ENCODE data around the gene MT1HL1. TPM values are rescaled to one million over a fixed set of nuclear protein-coding genes. Genes with fewer than 3 reads are reported as not detected.

MT1HL1 gene
- total RNA-seq, 4 donors from 2014 or later: not detected

DNA sequence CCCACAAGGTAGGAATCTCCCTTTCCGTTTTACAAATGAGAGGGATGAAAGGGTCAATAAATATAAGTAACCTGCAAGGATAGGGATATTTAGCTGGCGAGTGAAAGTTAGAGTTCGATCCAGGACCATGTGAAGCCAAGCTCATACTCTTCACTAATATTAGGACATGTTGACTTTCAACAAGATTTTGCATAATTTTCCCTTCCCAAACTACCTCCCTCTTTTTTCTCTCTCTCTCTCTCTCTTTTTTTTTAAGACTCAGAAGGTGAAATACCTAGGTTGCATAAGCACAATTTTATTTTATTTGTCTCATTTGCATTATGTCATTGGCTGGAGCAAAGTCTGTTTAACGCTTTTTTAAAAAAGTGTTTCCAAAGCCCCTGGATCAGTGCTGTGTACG lies 8.1 kb upstream of the MT1HL1 start:
- no peak overlapping the region for H3K27ac ChIP-seq
- 85% methylated on average over 5 of the region's 5 CpGs for WGBS
- no peak overlapping the region for H3K4me3 ChIP-seq
- DNase-seq (ENCODE audit: low spot score in 2 of 2): no peak
- H3K36me3 ChIP-seq: no peaks in the 10 kb centered on the region
- no peaks in the 10 kb centered on the region for H3K27me3 ChIP-seq
- no peaks in the 10 kb centered on the region for H3K9me3 ChIP-seq
- TF ChIP-seq POLR2A (IDR thresholded peaks at IDR 0.05): no peak
- no peak for TF ChIP-seq POLR2AphosphoS5 (IDR thresholded peaks at IDR 0.05)
- TF ChIP-seq EP300 (IDR thresholded peaks at IDR 0.05): no peak
- TF ChIP-seq, protein P1, sequence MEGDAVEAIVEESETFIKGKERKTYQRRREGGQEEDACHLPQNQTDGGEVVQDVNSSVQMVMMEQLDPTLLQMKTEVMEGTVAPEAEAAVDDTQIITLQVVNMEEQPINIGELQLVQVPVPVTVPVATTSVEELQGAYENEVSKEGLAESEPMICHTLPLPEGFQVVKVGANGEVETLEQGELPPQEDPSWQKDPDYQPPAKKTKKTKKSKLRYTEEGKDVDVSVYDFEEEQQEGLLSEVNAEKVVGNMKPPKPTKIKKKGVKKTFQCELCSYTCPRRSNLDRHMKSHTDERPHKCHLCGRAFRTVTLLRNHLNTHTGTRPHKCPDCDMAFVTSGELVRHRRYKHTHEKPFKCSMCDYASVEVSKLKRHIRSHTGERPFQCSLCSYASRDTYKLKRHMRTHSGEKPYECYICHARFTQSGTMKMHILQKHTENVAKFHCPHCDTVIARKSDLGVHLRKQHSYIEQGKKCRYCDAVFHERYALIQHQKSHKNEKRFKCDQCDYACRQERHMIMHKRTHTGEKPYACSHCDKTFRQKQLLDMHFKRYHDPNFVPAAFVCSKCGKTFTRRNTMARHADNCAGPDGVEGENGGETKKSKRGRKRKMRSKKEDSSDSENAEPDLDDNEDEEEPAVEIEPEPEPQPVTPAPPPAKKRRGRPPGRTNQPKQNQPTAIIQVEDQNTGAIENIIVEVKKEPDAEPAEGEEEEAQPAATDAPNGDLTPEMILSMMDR (IDR thresholded peaks at IDR 0.05): no peak
- H3K4me1 ChIP-seq: no peaks in the 10 kb centered on the region

GRCh38 chr1:237011432-237011831 lies 7.2 kb upstream of the MT1HL1 start:
- H3K4me1 ChIP-seq: no peaks in the 10 kb centered on the region
- DNase-seq (ENCODE audit: low spot score in 2 of 2): no peak
- H3K27ac ChIP-seq: no peak overlapping the region
- no peak overlapping the region for H3K4me3 ChIP-seq
- no peaks in the 10 kb centered on the region for H3K9me3 ChIP-seq
- no peaks in the 10 kb centered on the region for H3K36me3 ChIP-seq
- H3K27me3 ChIP-seq: no peaks in the 10 kb centered on the region
- TF ChIP-seq, protein P1 (IDR thresholded peaks at IDR 0.05): no peak
- no peak for TF ChIP-seq POLR2AphosphoS5 (IDR thresholded peaks at IDR 0.05)
- no peak for TF ChIP-seq POLR2A (IDR thresholded peaks at IDR 0.05)
- TF ChIP-seq EP300 (IDR thresholded peaks at IDR 0.05): no peak
- 81% methylated on average over 3 of the region's 3 CpGs for WGBS

- no peak for DNase-seq (ENCODE audit: low spot score in 2 of 2)
- Histone ChIP-seq H3K27me3 (no peaks in the 10 kb centered on the region), H3K36me3 (no peaks in the 10 kb centered on the region), H3K4me3 (no peak overlapping the region), H3K4me1 (no peaks in the 10 kb centered on the region), H3K9me3 (no peaks in the 10 kb centered on the region), H3K27ac (no peak overlapping the region)
- TF ChIP-seq POLR2AphosphoS5 (IDR thresholded peaks at IDR 0.05): no peak
- no peak for TF ChIP-seq EP300 (IDR thresholded peaks at IDR 0.05)
- TF ChIP-seq, protein P1 (IDR thresholded peaks at IDR 0.05): no peak
- TF ChIP-seq POLR2A (IDR thresholded peaks at IDR 0.05): no peak
- 89% methylated on average over 4 of the region's 4 CpGs for WGBS
These were observed 5.4 kb upstream of the MT1HL1 start for GRCh38 chr1:237009611-237010010.

GRCh38 chr1:237007147-237007881 lies 3.1 kb upstream of the MT1HL1 start:
- H3K27ac ChIP-seq: no peak overlapping the region
- no peak overlapping the region for H3K4me3 ChIP-seq
- H3K4me1 ChIP-seq: no peaks in the 10 kb centered on the region
- H3K9me3 ChIP-seq: no peaks in the 10 kb centered on the region
- no peak for DNase-seq (ENCODE audit: low spot score in 2 of 2)
- H3K27me3 ChIP-seq: no peaks in the 10 kb centered on the region
- 72% methylated on average over 14 of the region's 14 CpGs for WGBS
- no peaks in the 10 kb centered on the region for H3K36me3 ChIP-seq
- no peak for TF ChIP-seq POLR2A (IDR thresholded peaks at IDR 0.05)
- TF ChIP-seq, protein P1 (IDR thresholded peaks at IDR 0.05): no peak
- no peak for TF ChIP-seq POLR2AphosphoS5 (IDR thresholded peaks at IDR 0.05)

- H3K4me1 ChIP-seq: no peaks in the 10 kb centered on the region
These were observed 1.4 kb upstream of the MT1HL1 start for GRCh38 chr1:237005674-237006073.

More at GRCh38 chr1:237005674-237006073, 1.4 kb upstream of the MT1HL1 start:
- Histone ChIP-seq H3K36me3 (no peaks in the 10 kb centered on the region), H3K4me3 (no peak overlapping the region), H3K9me3 (no peaks in the 10 kb centered on the region), H3K27ac (no peak overlapping the region), H3K27me3 (no peaks in the 10 kb centered on the region)
- DNase-seq (ENCODE audit: low spot score in 2 of 2): no peak
- WGBS: 48% methylated on average over 4 of the region's 4 CpGs
- TF ChIP-seq POLR2A (IDR thresholded peaks at IDR 0.05) (no peak), EP300 (IDR thresholded peaks at IDR 0.05) (no peak), POLR2AphosphoS5 (IDR thresholded peaks at IDR 0.05) (no peak)
- TF ChIP-seq, protein P1 (IDR thresholded peaks at IDR 0.05): no peak

All from suprapubic skin (tissue), 4 donors.